Keratinocyte (primary cell): ENCODE results near the gene SDC3.

ENCODE experiments used
- EZH2 ChIP-seq: IDR thresholded peaks from one replicate; pipeline ENCODE4 v1.6.1; 2012; ENCODE audit warnings: inconsistent platforms, mild to moderate bottlenecking, low read length, moderate library complexity
- TF ChIP-seq, protein P1 (sequence below), 3 experiments: IDR thresholded peaks in 1 of 3; conservative IDR thresholded peaks in 1 of 3; optimal IDR thresholded peaks in 1 of 3; 2 replicates in 2 of 3; 3 replicates in 1 of 3; pipeline versions ENCODE3 to v1.5.1; 2011; ENCODE audit warnings: low read length in 3 of 3, mild to moderate bottlenecking in 3 of 3, moderate library complexity in 2 of 3, control low read depth in 1 of 3, inconsistent platforms in 1 of 3; ENCODE audit not compliant: insufficient read depth in 2 of 3; ENCODE audit errors: extremely low read depth in 1 of 3

DNA sequence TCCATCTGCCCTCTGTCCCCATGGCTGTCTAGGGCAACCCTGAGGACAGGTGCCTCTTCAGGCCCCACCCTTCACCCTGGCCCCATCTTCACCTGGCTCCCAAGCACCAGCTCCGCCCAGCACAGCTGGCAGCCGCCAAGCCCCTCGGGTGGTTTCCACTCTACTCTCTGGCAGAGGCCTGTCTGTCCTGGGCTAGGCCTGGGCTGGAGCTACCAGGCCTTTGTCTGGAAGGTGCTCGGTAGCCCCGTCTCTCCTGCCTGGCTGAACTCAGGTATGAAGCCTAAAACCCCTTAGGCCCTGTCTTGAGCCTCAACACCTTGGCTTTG, 17.4 kb downstream of the SDC3 start:
- no peak for TF ChIP-seq EZH2
- TF ChIP-seq, protein P1, sequence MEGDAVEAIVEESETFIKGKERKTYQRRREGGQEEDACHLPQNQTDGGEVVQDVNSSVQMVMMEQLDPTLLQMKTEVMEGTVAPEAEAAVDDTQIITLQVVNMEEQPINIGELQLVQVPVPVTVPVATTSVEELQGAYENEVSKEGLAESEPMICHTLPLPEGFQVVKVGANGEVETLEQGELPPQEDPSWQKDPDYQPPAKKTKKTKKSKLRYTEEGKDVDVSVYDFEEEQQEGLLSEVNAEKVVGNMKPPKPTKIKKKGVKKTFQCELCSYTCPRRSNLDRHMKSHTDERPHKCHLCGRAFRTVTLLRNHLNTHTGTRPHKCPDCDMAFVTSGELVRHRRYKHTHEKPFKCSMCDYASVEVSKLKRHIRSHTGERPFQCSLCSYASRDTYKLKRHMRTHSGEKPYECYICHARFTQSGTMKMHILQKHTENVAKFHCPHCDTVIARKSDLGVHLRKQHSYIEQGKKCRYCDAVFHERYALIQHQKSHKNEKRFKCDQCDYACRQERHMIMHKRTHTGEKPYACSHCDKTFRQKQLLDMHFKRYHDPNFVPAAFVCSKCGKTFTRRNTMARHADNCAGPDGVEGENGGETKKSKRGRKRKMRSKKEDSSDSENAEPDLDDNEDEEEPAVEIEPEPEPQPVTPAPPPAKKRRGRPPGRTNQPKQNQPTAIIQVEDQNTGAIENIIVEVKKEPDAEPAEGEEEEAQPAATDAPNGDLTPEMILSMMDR (optimal IDR thresholded peaks at IDR 0.05 in 1 of 3, IDR thresholded peaks at IDR 0.05 in 1 of 3, conservative IDR thresholded peaks at IDR 0.05 in 1 of 3; ENCODE audit: extremely low read depth in 1 of 3, insufficient read depth in 2 of 3, low read length in 3 of 3) = no peak
